HTERT RPE-1 (cell line): ENCODE results near the gene UBL7.
"Not testable (repeated sequence)": the region's sequence is repeated elsewhere in the genome, so short reads cannot be mapped to it uniquely, and the experiment has no call there.

Experiments used
- in situ Hi-C: fragments of 300-500 bp; cut with MboI; formaldehyde crosslinking; loops from 4 replicates; pipeline ENCODE4 v1.14.3; 2020; ENCODE audit warnings: low sequenced_read_pairs

The UBL7 gene, protein sequence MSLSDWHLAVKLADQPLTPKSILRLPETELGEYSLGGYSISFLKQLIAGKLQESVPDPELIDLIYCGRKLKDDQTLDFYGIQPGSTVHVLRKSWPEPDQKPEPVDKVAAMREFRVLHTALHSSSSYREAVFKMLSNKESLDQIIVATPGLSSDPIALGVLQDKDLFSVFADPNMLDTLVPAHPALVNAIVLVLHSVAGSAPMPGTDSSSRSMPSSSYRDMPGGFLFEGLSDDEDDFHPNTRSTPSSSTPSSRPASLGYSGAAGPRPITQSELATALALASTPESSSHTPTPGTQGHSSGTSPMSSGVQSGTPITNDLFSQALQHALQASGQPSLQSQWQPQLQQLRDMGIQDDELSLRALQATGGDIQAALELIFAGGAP

DNA sequence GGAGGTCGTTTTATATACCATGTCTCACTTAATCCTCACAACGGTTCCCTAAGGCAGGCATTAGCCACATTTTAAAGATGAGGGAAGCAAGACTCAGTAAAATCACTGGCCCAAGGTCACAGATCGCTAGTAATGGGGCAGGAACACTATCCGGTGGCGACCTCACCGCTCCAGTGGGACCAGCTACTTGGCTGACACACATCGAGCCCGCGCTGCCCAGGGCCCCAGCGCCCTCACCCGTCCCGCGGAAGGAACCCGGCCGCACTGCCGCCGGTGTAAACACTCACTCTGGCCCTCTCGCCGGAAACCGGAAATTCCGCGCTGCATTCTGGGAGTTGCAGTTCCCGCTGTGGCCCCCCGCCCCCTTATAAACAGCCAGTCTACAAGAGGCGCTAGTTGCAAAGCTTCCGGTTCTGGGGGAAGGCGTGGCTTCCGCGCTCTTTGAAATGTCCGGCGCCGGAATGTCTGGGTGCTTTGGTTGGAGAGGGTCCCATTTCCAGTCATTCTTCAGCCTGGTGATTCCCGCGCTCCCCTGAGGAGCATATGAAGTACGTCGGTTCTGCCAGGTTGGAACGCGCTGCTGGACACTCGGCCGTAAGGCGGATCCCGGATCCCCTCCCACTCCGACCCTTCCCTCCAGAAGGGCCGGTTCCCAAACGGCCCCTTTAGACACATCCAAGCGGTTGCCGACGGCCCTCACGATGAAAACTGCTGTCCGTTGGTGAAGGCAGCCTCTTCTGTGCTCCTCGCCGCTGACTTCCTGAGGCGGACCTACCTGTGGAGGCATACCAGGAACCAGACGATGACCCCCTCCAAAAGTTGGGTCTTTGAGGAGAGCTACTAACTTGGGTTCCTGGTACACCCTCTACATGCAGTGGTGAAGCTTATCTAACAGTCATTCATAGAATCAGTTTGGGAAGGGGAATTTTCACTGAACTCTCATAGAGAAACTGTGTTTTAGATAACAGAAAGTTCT, at the start of gene UBL7:
UBL7 (minus strand) TSS at position 290 of the 976 bp plus-strand sequence. CDS start 2,293 bp downstream, outside the sequence.
- in situ Hi-C loops: no loop called here

DNA sequence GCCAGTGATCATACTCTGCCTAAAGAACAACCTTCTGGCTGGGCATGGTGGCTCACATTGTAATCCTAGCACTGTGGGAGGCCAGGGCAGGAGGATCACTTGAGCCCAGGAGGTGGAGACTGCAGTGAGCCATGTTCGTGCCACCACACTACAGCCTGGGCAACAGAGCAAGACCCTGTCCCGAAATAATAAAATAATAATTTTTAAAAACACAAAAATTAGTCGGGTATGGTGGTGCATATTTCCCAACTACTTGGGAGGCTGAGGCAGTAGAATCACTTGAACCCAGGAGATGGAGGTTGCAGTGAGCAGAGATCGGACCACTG, 45.5 kb upstream of the UBL7 start:
- in situ Hi-C loops: no loop called here

DNA sequence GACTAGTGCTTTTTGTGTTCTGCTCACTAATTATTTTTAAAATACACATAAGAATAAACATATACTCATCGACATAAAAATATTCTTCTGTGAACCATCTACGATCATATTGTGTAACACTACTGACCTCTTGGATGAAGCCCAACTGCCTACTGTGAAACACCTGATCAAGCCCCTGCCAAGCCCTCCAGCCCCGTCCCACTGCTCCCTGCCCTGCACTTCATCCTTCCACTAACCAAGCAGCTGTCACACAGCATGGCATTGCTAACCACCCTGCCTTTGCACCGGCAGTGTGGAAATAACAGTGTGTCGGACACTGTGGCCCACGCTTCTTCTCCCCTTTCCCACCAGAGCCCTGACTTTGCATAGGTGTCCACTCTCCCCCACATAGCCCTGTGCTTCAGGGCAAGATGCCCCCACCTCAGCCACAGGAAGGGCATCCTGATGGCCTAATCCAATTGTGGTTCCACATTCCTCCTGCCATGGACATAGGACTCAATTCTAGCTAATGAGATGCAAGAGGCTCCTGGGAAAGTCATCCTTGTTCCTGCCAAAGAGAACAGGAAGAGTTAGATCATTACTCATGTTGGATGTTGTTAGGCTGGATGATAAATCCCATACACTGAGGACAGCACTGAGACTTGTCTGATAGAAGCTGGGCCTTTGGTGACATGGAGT, 45.0 kb upstream of the UBL7 start:
- in situ Hi-C loops: no loop called here

DNA sequence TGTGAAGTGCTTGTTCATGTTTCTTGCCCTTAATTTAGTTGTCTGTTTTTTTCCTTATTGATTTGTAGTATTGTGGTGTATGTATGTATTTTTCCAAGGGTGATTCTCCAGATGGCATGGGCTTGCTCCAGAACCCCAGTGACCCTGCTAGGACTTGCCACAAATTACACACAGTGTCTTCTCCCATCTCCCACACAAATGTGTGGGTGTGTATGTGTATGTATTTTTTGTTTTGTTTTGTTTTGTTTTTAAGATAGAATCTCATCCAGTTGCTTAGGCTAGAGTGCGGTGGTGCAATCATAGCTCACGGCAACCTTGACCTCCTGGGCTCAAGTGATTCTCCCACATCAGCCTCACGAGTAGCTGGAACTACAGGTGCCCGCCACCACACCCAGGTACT, 43.9 kb upstream of the UBL7 start:
- in situ Hi-C loops: no loop called here

DNA sequence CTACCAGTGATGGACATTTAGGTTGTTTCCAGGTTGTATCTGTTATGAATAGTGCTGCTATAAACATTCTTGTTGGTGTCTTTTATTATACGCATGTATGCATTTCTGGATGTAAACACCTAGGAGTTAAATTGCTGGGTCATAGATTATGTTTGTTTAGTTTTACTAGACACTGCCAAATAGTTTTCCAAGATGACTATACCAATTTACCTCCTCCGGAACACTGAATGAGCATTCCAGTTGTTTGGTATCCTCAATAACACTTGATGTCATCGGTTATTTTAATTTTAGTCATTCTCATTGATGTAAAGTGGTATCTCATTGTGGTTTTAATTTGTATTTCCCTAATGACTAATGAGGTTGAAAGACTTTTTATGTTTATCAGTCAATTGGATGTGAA, 43.5 kb upstream of the UBL7 start:
- in situ Hi-C loops: no loop called here

DNA sequence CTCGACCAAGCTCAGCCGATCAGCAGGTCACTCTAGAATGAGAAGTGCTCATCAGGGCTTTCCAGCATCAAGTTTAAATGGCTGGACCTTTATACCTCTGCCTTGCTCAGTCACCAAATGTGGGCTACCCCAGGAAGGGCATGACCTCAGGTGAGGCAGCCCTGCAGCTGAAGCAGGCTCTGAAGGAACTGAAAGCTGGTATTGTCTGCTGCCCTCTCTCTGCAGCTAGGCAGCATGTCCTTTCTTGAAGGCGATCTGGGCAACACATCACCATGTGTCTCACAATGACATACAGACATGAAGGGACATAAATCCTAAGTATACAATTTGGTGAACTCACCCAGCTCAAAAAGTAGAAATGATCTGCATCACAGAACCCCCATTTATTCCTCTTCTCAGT, 41.3 kb upstream of the UBL7 start:
- in situ Hi-C loops: no loop called here

DNA sequence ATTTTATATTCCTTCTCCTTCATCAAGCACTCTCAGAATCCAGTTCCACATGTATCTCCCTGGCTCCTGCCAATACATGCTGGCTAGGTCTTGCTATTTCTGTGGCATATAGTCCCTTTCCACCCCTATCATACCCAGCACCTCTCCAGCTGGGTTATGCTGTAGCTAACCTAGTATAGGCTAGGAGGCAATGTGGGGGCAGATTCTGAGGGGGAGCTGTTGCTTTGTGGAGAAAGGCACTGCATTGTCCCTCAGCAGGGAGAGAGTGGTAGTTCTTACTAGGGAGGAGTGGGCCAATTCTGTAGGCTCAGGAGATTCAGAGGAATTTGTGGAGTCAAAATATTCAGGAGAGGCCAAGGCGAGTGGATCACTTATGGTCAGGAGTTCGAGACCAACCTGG, 39.4 kb upstream of the UBL7 start:
- in situ Hi-C loops: no loop called here

DNA sequence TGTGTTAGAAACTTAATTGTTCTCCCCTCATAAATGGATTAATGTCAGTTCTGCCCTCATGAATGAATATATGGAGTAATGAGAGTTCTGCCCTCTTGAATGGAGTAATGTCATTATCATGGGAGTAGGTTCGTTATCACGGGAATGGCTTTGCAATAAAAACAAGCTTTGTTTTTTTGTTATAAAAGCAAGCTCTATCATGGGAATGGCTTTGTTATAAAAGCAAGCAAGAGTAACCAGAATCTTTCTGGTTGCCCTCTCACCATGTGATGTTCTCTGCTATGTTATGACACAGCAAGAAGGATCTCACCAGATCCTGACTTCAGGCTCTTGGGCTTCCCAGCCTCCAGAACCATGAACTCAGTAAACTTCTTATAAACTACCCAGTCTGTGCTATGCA, 38.4 kb upstream of the UBL7 start:
- in situ Hi-C loops: no loop called here

DNA sequence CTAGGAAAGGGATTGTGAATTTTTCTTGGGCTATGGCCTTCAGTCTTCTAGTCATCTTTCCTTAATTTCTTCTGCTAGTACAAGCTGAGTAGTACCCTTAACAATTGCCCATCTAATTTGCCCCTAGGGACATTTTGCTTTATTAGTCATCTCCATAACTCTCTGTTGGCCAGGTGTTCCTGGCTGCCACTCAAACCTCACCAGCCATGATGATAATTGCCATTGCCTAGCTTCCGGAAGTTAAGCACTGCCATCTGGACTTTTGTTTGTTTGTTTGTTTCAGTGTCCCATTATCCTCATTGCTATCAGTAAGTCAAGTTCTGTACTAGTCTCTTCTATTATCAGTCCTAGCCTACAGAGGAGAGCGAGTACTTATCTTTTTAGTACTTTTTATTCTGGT, 36.6 kb upstream of the UBL7 start:
- in situ Hi-C loops: no loop called here

DNA sequence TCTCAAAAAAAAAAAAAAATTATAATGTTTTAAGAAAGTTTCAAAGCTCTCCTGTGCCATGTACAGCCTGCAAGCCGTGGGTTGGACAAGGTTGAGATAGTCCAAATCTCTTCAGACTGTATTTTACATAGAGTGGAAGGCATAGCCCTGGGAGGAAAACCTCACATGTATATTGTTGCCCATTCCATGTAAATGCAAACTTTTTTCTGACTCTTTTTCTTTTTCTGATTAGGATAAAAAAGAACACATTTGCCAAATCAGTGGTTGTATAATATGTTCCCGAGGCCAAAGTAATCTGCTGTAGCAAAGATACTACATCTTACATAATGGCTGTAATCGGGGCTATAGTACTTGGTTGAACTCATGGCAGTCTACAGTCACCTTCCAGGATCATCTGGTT, 35.7 kb upstream of the UBL7 start:
- in situ Hi-C loops: no loop called here

DNA sequence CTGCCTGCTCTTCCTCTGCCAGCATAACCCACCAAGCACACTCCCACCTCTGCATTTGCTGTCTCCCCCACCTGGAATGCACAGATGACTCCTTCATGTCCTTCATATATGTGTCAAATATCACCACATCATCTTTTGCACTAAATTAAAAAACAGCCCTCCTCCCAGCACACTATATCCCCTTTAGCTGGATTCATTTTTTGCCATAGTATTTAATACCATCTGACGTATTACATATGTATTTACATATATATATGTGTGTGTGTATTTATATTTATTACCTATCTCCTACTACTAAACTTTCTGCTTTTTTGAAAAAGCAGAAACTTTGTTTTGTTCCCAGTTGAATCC, 29.4 kb upstream of the UBL7 start:
- in situ Hi-C loops: no loop called here

DNA sequence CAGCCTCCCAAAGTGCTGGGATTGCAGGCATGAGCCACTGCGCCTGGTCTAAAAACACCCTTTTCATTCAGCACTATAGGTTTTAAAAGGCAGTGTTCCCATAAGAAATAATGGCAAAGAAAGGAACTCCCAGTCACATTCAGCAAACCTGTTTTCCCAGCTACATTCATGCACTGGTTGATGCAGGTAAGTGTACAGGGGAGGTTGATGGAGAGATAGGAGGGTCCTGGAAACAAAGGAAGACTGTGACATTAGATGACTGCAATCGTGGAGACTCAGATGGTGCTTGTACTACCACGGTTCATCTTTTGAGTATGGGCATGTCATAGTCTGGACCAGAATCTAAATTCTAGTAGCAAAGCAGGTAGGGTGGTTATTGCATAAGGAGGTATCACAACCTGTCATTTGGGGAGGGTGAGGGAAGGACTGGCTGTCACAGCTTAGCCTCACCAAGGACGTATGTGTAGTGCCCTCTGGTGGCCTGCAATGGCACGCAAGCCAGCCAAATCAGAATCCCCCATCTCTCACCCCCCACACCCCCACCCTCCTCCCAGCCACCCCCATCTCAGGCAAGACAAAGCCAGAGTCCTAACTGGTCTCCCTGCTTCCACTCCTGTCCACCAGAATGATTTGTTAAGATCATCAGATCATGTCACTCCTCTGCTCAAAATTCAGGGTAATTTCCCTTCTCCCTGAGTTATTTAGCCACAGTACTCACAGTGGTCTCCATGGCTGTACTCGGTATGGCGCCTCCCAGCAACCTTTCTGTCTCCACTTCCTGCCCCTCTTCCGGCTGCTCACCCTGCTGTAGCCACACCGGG, 28.8 kb upstream of the UBL7 start:
- in situ Hi-C loops: no loop called here

DNA sequence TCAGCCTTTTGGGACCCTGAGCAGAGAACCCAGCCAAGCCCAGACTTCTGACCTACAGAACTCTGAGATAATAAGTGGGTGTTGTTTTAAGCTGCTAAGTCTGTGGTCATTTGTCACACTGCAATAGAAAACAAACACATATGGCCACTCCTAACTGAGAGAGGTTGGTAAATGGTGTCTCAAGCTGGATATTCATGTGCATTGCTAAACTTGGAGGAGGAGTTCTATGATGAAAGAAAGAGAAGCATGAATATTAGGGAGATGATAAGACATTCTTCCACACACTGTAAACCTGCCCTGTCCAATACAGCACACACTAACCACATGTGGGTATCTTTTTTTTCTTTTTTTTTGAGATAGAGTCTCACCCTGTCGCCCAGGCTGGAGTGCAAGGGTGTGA, 27.8 kb upstream of the UBL7 start:
- in situ Hi-C loops: no loop called here

DNA sequence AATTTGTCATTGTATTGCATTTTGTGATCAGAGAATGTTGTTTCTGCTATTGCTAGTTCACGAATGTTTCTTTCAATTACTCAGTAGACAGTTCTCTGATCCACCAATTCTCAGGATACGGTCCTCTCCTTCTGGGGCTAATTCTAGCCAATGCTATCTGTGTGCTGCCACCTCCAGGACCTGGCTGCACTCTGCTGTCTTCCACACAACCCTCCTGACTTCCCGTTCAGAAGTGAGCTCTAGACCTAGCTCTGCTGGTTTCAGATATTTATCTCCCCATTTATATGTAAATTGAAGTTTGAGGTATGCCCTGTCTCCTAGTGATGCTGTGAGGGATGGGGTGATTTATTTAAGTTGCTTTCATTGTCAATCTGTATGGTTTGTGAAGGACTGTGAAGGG, 21.7 kb upstream of the UBL7 start:
- in situ Hi-C loops: no loop called here

DNA sequence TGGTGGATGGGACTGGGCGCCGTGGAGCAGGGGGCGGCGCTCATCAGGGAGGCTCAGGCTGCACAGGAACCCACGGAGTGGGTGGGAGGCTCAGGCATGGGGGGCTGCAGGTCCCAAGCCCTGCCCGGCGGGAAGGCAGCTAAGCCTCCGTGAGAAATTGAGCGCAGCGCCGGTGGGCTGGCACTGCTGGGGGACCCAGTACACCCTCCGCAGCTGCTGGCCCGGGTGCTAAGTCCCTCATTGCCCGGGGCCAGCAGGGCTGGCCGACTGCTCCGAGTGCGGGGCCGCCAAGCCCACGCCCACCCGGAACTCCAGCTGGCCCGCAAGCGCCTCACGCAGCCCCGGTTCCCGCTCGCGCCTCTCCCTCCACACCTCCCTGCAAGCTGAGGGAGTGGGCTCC, 19.4 kb upstream of the UBL7 start:
- in situ Hi-C loops: not testable (repeated sequence)

DNA sequence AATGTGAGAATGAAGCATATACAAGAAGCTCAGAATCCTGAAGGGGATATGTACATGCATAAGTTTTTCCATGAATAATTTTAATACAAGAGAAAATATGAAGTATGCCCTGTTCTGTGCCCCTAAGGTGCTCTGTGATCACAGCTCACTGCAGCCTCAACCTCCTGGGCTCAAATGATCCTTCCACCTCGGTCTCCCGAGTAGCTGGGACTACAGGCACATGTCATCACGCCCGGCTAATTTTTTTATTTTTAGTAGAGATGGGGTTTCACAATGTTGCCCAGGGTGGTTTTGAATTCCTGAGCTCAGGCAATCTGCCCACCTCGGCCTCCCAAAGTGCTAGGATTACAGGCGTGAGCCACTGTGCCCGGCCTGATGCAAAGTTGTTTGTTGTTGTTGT, 10.7 kb upstream of the UBL7 start:
- in situ Hi-C loops: not testable (repeated sequence)

DNA sequence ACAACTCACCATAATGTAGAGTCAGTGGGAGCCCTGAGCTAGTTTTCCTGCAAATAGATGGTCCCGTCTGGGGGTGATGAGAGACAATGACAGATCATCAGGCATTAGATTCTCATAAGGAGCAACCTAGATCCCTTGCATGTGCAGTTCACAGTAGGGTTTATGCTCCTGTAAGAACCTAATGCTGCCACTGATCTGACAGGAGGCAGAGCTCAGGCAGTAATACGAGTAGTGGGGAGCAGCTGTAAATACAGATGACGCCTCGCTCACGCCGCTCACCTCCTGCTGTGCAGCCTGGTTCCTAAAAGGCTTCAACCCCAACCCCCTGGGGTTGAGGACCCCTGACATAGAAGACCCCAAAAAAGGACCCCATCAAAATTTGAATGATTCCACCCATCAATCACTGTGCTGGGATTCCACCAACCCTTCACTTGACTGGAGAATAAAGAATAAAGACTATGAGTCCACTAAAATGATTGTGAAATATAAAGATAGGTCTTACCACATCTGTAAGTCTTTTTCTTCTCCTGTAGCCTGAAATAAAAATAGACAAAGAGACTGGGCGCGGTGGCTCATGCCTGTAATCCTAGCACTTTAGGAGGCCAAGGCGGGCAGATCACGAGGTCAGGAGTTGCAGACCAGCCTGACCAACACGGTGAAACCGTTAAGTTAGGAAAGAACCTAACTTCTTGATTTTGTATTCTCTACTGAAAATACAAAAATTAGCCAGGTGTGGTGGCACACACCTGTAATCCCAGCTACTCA, 9.9 kb upstream of the UBL7 start:
- in situ Hi-C loops: no loop called here

DNA sequence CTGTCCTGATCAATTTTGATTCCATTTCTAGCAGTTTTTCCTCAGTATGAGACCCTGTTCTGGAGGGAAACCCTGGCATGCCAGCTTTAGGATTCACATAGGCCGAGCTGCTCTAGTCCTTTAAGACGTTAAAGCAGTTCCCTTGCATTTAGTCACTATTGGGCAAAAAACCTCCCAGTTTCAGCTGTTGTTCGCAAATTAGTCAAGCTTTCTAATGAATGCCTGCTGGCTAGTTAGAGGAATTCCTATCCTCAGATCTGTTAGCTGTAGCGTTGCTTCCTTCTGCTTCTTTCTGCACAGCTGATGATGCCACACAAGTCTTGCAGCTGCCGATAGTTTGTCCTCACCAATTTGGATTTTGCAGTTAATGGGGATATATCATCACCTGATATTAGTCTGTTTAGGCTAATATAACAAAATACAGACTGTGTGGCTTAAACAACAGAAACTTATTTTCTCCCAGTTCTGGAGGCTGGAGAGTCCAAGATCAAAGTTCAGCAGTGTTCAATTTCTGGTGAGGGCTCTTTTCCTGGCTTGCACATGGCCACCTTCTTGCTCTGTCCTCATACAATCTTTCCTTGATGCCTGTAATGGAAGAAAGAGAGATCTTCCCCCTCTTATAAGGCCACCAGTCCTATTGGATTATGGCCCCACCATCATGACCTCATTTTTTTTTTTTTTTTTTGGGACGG, 7.5 kb upstream of the UBL7 start:
- in situ Hi-C loops: no loop called here

DNA sequence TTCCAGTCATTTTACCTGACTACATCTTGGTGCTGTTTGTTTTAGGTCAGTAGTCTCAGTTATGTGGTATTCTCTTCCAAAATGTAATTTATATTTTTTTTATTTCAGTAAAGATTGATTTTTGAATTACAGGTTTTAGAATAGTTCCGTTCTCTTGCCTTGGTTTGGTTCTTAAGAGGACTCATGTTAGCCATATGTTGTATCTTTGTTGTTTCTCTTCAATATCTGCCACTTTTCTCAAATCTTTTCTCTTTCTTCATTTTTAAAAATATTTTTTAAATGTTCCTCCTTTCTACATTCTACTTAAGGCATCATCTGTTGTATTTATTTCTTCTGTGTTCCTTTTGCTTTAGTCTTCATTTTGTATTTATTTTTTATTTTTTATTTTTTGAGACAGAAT, 5.6 kb upstream of the UBL7 start:
- in situ Hi-C loops: no loop called here

DNA sequence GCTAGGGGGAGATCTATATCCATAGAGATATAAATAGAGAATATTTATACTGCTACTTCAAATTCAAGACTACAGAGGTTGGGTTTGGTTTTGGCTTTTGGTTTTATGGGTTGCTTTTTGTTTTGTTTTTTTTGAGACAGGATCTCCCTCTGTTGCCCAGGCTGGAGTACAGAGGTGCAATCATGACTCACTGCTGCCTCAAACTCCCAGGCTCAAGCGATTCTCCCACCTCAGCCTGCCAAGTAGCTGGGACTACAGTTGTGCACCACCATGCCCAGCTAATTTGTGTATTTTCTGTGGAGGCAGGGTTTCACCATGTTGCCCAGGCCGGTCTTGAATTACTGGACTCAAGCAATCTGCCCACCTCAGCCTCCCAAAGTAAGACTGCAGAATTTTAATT, 3.9 kb upstream of the UBL7 start:
- in situ Hi-C loops: no loop called here
